HG03439 (cell line): ENCODE data around the gene TIMM13.
A peak's percentile ranks its signal among the peaks of the same experiment; 100 is the strongest.
"Not testable (repeated sequence)": the region's sequence is repeated elsewhere in the genome, so short reads cannot be mapped to it uniquely, and the experiment has no call there.

Source experiments
- ATAC-seq: cut with Tn5 transposase; IDR thresholded peaks from one replicate; pipeline ENCODE4 v1.9.1; 2021; ENCODE audit warnings: mild to moderate bottlenecking, moderate library complexity; ENCODE audit not compliant: unreplicated experiment

The TIMM13 gene

DNA sequence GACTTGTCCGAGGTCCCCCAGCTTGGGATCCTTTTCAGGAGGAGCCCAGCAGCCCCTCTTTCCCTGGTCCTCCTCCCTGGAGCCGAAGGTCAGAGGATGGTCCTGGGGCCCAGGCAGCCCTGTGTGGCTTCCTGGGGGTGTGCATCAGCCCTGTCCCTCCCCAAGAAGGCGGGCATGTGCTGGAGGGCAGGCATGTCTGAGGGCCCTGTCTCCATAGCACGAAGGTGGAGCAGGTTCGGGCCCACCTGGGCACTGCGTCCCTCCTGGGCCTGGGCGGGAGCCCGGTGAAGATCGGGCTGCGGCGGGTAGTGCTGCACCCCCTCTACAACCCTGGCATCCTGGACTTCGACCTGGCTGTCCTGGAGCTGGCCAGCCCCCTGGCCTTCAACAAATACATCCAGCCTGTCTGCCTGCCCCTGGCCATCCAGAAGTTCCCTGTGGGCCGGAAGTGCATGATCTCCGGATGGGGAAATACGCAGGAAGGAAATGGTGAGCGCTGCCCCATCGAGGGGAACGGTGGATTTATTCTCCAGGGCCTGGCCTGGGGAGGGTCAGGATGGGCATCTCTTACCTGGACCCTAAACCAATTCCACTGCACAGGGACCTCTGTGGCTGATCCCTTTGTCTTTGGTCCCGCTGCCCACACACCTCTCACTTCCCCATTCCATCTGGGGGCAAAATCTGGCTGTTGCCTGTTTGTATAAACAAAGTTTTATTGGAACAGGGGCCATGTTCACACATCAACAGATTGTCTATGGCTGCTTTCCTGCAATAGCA lies 10.9 kb downstream of the TIMM13 start:
- no peak for ATAC-seq

DNA sequence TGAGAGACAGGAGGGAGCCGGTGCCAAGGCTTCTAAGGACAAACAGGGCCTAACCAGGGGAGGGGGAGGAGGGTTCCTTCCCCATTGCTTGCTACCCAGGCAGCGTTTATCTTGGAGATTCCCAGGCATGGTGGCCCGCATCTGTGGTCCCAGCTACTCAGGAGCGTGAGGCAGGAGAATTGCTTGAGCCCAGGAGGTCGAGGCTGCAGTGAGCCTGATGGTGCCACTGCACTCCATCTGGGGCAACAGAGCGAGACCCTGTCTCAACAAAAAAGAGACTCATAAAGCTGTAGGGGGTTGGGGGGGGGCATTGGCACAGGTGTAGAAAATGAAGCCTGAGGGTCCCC lies 11.4 kb downstream of the TIMM13 start:
- no peak for ATAC-seq

DNA sequence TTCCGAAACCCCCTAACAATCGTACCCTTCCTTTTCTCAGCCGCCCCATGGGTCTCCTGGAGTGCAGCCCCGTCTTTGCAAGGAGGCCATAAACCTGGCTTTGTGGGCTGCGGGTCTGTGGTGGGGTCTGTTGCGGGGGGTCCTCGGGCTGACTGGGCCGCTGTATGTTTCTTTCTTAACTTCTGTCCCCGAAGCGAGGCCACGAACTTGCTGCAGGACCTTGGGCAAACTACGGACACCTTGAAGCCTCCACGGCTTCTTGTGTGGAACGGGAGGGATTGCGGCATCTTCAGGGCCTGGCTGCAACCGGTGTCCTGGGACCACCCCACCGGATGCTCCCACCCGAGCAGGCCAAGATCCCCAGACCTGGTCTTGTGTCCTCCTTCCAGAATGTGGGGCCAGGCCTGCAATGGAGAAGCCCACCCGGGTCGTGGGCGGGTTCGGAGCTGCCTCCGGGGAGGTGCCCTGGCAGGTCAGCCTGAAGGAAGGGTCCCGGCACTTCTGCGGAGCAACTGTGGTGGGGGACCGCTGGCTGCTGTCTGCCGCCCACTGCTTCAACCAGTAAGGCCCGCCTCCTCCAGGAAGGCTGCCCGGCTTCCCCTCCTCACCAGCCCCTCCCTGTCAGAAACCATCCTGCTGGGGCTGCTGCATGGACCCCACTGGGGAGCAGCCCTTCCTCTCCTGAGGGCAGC lies 12.0 kb downstream of the TIMM13 start:
- no peak for ATAC-seq

DNA sequence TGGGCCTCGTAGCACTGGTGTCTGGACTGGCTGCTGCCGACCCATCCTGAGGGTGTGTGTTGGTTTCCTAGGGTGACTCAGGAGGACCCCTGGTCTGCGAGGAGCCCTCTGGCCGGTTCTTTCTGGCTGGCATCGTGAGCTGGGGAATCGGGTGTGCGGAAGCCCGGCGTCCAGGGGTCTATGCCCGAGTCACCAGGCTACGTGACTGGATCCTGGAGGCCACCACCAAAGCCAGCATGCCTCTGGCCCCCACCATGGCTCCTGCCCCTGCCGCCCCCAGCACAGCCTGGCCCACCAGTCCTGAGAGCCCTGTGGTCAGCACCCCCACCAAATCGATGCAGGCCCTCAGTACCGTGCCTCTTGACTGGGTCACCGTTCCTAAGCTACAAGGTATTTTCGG lies 13.8 kb downstream of the TIMM13 start:
- ATAC-seq, result no peak

DNA sequence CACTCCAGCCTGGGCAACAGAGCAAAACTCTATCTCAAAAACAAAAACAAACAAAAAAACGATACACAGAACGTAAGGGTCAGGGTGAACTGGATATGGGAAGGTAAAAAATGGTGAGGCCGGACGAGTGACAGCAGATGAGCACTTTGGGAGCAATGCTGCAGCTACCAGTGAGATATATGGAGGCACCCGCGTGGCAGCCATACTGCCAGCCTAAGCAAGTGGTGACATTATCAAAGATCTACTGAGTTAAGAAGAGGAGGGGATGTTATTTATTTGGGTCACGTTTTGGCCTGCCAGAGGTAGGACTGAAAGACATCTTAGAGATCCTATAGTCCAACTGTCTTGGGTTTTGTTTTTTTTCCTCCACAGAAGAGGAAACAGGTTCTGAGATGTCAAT lies 14.2 kb downstream of the TIMM13 start:
- ATAC-seq, result no peak

DNA sequence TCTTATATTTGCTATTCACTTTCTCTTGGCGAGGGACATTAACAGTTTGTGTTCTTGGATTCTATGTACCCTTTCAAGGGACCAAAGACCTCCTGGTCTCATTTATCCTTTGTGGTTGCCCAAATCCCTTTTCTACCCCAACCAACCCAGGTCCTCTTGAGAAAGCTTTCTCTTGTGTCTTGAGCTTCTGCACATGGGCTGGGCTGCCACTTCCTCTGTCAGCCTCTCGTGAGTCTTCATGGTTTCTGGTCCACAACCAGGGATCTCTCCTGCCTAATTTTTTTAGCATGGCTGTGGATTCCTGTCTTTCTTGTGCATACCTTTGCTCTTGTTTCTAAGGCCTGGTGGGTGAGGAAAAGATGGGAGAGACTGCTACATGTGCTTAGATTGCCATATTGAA lies 14.9 kb downstream of the TIMM13 start:
- ATAC-seq, result no peak

DNA sequence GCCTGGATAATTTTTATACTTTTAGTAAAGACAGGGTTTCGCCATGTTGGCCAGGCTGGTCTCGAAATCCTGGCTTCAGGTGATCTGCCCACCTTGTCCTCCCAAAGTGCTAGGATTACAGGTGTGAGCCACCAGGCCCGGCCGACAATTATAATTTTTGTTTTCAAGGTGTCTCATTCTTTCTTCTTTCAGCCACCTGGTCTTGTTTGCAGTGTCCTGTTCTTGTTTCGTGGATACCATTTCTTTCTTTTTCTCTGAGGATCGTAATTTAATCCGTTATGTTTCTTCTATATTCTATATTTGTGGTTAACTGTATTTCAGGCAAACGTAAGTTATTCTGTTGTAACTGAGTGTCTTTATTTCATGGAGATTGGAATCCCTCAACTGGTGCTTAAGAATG lies 15.7 kb downstream of the TIMM13 start:
- ATAC-seq, result no peak

DNA sequence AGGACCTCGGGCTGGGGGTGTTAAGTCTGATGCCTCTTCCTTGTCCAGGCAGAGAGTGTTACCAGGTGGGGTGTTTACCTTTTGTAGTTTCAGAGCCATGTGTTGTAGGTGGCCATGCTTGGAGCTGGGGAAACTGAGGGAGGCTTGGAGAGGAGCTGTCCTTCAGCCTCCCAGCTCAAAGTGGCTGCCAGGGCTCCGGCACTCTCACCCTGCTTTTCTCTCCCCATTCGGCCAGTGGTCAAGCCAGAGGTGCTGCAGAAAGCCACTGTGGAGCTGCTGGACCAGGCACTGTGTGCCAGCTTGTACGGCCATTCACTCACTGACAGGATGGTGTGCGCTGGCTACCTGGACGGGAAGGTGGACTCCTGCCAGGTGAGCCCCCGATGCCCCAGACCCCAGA lies 17.4 kb downstream of the TIMM13 start:
- no peak for ATAC-seq

DNA sequence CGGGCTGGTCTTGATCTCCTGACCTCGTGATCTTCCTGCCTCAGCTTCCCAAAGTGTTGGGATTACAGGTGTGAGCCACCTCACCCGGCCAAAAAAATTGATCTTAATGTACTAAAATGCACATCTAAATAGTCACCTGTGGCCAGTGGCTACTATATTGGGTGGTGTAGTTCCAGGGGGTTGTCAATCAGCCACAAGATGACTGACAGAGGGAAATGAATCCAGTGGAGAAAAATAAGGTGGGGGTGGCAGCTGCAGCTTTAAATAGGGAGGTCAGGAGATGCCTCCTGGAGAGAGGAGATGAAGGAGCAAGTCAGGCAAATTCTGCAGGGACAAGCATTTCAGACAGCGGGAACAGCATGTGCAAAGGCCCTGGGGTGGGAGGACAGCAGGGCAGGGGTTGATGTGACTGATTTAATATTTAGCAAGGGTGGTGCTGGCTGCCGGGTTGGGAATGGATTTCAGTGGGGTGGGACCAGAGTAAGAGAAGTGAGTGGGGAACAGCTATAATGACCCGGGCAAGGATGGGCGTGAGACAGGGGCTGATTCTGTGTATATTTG lies 18.0 kb downstream of the TIMM13 start:
- no peak for ATAC-seq

DNA sequence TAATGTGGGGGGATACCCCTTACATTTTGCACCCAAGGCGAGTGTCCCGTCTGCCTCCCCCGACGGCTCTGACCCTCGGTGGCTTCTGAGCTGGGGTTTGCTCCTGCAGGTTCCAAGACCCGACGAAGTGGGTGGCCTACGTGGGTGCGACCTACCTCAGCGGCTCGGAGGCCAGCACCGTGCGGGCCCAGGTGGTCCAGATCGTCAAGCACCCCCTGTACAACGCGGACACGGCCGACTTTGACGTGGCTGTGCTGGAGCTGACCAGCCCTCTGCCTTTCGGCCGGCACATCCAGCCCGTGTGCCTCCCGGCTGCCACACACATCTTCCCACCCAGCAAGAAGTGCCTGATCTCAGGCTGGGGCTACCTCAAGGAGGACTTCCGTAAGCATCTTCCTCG lies 19.1 kb downstream of the TIMM13 start:
- no peak for ATAC-seq

DNA sequence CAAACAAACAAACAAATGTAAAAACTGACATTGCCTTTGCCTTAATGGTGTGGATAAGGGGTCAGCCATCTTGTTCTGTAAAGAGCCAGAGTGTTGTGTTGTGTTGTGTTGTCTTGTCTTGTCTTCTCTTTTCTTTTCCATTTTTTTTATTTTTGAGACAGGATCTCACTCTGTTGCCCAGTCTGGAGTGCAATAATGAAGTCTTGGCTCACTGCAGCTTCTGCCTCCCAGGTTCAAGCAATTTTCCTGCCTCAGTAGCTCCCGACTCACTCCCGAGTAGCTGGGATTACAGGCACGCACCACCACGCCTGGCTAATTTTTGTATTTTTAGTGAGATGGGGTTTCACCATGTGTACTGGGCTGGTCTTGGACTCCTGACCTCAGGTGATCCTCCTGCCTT lies 27.8 kb downstream of the TIMM13 start:
- no peak for ATAC-seq

DNA sequence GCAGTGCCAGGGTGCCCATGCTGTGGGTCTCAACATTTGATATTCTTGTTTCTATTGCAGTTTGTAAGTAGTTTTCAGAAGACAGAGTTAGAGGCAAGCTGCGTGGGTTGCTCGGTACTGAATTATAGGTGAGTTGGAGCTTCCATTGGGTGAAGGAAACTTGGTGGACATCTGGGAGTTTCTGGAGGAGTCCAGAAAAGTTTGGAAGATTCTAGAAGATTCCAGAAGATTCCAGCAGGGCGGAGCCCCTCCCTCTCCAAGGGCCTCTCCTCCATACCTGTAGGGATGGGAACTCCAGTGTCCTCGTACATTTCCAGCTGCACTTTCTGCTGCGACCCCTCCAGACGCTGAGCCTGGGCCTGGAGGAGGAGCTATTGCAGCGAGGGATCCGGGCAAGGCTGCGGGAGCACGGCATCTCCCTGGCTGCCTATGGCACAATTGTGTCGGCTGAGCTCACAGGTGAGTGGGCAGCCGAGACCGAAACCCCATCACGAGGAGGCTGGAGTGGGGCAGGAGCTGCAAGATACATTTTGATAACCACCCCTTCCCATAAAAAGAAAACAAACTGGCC lies 28.6 kb downstream of the TIMM13 start:
- no peak for ATAC-seq

DNA sequence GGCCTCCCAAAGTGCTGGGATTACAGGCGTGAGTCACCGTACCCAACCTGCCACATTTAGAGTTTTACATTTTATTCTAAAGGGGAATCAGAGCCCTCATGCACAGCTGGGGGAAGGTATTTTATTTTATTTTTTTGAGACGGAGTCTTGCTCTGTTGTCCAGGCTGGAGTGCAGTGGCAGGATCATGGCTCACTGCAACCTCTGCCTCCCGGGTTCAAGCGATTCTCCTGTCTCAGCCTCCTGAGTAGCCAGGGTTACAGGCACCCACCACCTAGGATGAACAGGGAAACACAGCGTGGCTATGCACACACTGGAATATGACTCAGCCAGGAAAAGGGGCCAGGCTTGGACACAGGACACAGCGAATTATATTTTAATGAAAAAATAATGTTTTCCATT lies 30.2 kb downstream of the TIMM13 start:
- not testable (repeated sequence) for ATAC-seq

DNA sequence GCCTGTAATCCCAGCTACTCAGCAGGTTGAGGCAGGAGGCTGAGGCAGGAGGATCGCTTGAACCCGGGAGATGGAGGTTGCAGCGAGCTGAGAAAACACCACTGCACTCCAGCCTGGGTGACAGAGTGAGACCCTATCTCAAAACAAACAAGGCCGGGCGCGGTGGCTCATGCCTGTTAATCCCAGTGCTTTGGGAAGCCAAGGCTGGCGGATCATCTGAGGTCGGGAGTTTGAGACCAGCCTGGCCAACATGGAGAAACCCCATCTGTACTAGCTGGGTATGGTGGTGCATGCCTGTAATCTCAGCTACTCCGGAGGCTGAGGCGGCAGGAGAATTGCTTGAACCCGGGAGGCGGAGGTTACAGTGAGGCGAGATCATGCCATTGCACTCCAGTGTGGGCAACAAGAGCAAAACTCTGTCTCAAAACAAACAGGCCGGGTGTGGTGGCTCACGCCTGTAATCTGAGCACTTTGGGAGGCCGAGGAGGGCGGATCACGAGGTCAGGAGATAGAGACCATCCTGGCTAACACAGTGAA lies 32.0 kb downstream of the TIMM13 start:
- not testable (repeated sequence) for ATAC-seq

DNA sequence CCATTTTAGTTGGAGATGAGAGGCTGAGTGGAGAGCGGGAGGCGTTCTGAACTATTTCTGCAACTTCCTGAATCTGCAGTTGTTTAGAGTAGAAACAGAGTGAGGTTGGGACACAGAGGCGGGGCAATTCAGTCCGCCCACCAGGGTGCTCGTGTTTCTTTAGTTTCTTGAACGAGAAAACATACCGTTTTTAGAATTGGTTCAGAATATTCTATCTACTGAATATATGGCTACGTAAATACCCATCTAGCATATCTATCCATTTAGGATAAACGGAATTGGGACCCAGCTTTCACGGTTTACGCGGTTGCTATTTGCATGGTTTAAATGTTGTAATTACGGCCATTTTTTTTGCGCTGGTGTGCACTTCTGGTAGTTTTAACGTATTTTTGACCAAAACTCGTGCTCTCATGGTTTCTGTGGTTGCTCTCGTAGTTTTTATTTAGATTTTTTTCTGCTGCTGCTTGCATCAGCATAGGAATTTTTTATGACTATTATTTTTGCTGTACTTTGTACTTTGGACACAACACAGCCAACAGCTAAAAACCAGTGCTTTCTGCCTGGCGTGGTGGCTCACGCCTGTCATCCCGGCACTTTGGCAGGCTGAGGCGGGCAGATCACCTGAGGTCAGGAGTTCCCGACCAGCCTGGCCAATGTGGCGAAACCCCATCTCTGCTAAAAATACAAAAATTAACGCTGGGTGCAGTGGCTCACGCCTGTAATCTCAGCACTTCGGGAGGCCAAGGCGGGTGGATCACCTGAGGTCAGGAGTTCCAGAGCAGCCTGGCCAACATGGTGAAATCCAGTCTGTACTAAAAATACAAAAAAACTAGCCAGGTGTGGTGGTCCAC lies 32.7 kb downstream of the TIMM13 start:
- peak; percentile 61 for ATAC-seq

DNA sequence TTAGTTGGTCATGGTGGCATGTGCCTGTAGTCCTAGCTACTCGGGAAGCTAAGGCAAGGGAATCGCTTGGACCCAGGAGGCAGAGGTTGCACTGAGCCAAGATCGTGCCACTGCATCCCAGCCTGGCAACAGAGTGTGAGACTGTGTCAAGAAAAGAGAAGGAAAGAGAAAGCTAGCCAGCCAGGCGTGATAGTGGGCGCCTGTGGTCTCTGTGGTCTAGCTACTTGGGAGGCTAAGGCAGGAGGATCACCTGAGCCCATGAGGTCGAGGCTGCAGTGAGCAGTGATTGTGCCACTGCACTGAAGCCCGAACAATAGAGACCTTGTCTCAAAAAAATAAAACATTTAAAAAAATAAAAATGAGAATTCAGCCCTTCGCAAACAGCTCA lies 33.3 kb downstream of the TIMM13 start:
- peak; percentile 11 for ATAC-seq

DNA sequence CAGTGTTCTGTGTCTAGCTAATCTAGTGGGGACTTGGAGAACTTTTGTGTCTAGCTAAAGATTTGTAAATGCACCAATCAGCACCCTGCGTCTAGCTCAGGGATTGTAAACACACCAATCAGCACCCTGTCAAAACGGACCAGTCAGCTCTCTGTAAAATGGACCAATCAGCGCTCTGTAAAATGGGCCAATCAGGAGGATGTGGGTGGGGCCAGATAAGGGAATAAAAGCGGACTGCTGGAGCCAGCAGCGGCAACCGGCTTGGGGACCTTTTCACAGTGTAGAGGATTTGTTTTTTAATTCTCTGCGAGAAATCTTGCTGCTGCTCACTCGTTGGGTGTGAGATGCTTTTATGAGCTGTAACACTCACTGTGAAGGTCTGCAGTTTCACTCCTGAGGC lies 34.5 kb downstream of the TIMM13 start:
- not testable (repeated sequence) for ATAC-seq

DNA sequence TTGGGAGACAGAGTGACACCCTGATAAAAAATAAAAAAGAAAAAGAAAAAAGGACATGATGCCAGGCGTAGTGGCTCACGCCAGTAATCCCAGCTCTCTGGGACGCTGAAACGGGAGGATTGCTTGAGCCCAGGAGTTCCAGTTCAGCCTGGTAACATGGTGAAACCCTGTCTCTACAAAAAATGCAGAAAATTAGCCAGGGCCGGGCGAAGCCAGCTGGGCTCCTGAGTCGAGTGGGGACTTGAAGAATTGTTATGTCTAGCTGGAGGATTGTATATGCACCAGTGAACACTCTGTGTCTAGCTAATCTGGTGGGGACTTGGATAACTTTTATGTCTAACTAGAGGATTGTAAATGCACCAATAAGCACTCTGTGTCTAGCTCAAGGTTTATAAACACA lies 35.0 kb downstream of the TIMM13 start:
- ATAC-seq, result no peak

DNA sequence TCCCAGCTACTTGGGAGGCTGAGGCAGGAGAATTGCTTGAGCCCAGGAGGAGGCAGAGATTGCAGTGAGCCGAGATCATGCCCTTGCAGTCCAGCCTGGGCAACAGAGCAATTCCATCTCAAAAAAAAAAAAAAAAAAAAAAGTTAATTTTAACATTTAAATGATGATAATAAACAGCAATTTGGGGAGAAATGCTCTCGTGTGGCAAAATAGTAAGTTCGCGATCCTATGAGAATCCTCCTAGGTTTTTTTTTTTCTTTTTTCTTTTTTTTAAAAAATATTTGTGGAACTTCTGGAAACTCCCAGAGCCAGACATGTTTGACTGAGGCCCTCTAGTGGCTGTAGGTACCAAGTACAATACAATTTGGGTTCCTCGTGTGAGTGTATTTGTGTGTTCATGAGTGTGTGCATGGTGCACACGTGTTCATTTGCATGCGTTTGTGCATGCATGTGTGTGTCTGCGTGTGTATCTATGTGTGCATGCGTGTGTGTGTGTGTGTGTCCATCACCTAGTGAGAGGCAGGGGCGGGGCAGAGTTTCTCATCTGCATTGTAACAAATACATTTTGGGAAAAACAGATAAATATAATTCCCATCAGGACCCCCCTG lies 36.2 kb downstream of the TIMM13 start:
- no peak for ATAC-seq

DNA sequence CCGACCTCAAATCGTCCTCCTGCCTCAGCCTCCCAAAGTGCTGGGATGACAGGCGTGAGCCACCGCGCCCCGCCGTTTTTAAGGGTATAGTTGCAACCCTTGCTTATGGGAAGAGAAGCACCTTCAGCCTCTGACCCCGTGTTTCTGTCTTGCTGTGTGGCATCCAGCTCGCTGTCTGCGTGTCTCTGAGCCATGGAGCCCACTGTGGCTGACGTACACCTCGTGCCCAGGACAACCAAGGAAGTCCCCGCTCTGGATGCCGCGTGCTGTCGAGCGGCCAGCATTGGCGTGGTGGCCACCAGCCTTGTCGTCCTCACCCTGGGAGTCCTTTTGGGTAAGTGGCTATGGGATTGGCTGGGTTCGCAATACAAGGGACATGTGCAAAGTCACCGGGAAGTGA lies 37.8 kb downstream of the TIMM13 start:
- no peak for ATAC-seq
